Measurements from ENCODE around the gene ANKRD44. TPM values are rescaled to one million over a fixed set of nuclear protein-coding genes. Genes with fewer than 3 reads are reported as not detected.

ANKRD44 gene
- total RNA-seq, 1 donor from 2014 or later: 4.3 TPM

DNA sequence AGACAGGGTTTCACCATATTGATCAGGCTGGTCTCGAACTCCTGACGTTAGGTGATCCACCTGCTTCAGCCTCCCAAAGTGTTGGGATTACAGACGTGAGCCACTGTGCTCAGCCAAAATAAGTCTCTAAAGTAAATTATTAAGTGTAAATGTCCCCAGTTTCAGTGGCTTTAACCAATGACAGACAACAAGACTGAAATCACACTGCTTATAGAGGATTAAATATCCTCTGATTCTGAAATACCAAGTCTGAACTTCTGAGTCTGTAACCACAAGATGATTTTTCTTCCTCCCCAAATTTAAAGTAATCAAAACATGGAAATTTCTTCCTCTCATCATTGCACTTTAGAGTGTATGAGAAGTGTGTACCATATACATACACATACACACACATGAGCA lies 16.5 kb upstream of the ANKRD44 start:
- TF ChIP-seq, protein P1, sequence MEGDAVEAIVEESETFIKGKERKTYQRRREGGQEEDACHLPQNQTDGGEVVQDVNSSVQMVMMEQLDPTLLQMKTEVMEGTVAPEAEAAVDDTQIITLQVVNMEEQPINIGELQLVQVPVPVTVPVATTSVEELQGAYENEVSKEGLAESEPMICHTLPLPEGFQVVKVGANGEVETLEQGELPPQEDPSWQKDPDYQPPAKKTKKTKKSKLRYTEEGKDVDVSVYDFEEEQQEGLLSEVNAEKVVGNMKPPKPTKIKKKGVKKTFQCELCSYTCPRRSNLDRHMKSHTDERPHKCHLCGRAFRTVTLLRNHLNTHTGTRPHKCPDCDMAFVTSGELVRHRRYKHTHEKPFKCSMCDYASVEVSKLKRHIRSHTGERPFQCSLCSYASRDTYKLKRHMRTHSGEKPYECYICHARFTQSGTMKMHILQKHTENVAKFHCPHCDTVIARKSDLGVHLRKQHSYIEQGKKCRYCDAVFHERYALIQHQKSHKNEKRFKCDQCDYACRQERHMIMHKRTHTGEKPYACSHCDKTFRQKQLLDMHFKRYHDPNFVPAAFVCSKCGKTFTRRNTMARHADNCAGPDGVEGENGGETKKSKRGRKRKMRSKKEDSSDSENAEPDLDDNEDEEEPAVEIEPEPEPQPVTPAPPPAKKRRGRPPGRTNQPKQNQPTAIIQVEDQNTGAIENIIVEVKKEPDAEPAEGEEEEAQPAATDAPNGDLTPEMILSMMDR (IDR thresholded peaks at IDR 0.05; ENCODE audit: insufficient read depth, low read length, poor library complexity, severe bottlenecking): no peak
- H3K4me3 ChIP-seq (ENCODE audit: low read depth, low read length): no peak overlapping the region
- no peak for DNase-seq (ENCODE audit: low read depth)
- no peaks in the 10 kb centered on the region for H3K27me3 ChIP-seq (ENCODE audit: control insufficient read depth, insufficient read depth, low read length)
- no peaks in the 10 kb centered on the region for H3K36me3 ChIP-seq (ENCODE audit: control insufficient read depth, insufficient read depth, low read length)

DNA sequence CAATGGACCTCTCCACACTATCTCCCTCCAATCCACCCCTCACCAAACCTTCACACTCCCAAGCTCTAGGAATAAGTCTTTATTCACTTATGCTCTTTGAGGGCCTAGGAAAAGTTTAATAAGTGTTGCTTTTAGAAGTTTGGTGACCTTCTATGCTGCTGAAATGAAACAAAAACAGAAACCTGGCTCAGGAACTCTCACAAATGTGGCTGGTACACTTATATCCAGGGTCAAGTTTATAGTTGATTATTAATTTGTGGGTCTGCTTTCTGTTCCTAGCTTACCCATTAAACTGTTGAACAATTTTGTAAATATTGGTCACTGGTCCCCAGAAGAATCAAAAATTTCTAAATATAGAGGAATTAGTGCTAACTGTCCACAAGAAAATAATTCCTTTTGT lies 14.2 kb upstream of the ANKRD44 start:
- DNase-seq (ENCODE audit: low read depth): no peak
- H3K36me3 ChIP-seq (ENCODE audit: control insufficient read depth, insufficient read depth, low read length): no peaks in the 10 kb centered on the region
- TF ChIP-seq, protein P1 (IDR thresholded peaks at IDR 0.05; ENCODE audit: insufficient read depth, low read length, poor library complexity, severe bottlenecking): no peak
- H3K4me3 ChIP-seq (ENCODE audit: low read depth, low read length): no peak overlapping the region
- no peaks in the 10 kb centered on the region for H3K27me3 ChIP-seq (ENCODE audit: control insufficient read depth, insufficient read depth, low read length)

DNA sequence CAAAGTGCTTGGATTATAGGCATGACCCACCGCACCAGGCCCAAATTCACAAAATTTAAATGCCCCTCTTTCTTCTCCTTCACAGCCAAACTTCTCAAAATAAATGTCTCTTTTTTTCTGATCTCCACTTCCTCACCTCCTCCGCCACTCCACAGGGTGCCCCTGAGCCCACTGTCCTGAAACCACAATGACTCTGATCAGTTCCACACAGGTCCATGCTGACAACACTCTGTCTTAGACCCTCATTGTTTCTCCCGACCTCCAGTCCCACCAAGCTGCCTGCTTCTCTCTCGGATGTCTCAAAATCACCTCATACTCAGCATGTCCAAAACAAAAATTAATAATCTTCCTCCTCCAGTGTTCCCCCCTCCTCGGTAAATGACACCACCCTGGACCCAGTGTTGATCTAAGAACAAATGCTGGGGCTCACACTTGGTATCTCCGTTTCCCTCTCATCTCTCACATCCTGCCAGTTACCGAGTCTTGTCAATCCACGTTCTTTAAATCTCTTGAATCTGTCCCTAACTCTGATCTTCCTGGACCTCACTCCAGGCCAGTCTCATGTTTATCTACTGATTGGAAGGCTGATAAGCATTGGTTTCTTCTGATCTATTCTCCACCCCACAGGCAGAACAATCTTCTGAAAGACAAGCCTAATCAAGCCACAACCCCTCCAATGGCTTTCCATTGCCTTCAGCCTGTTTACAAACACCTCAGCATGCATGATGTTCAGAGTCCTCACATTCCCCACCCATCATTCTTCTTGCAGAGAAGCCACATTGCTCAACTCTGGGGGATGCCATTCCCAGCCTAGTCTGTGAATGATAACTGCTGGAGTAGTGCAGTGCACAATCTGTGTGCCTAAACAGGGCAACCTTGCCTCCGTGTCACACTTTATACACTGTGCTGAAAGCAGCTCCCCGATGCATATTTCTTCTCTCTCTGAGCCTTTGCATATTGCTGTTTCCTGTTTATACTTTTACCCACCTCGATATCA lies 12.4 kb upstream of the ANKRD44 start:
- H3K36me3 ChIP-seq (ENCODE audit: control insufficient read depth, insufficient read depth, low read length): no peaks in the 10 kb centered on the region
- no peak overlapping the region for H3K4me3 ChIP-seq (ENCODE audit: low read depth, low read length)
- TF ChIP-seq, protein P1 (IDR thresholded peaks at IDR 0.05; ENCODE audit: insufficient read depth, low read length, poor library complexity, severe bottlenecking): no peak
- DNase-seq (ENCODE audit: low read depth): no peak
- no peaks in the 10 kb centered on the region for H3K27me3 ChIP-seq (ENCODE audit: control insufficient read depth, insufficient read depth, low read length)

DNA sequence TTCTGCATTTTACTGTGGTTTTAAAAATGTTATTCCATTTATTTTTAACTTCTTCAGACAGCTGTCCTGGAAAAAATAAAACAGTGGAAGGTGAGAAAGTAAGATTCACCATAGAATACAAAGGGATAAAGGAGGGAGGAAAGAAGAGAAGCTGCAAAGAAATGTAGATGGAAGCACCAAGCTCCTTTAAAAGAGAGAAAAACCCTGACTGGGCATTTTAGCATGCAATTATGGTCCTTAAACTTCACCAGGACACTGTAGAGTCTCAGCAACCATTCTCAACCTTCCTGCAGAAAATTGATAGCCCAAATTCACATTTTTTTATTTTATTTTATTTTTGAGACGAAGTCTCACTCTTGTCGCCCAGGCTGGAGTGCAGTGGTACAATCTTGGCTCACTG lies 11.6 kb upstream of the ANKRD44 start:
- H3K27me3 ChIP-seq (ENCODE audit: control insufficient read depth, insufficient read depth, low read length): no peaks in the 10 kb centered on the region
- TF ChIP-seq, protein P1 (IDR thresholded peaks at IDR 0.05; ENCODE audit: insufficient read depth, low read length, poor library complexity, severe bottlenecking): no peak
- H3K4me3 ChIP-seq (ENCODE audit: low read depth, low read length): no peak overlapping the region
- no peaks in the 10 kb centered on the region for H3K36me3 ChIP-seq (ENCODE audit: control insufficient read depth, insufficient read depth, low read length)
- no peak for DNase-seq (ENCODE audit: low read depth)

DNA sequence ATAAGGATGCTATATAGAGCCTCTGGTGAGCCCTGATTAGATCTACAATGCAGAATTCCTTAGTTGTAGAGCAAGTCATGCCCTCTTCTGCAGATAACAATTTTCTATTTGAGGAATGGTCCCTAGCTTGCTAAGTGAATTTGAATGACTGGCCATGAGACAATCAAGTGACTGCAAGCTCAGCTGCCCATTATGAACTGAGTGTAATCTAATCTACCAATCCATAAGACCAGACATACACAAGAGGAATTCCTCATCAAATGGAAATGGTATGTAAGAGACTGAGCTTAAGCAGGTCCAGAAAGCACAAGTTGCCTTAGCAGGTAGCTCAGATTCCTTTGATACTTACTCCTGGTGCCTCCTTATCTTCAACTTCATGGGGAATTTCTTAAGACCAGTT lies 4.8 kb upstream of the ANKRD44 start:
- H3K4me3 ChIP-seq (ENCODE audit: low read depth, low read length): no peak overlapping the region
- H3K27me3 ChIP-seq (ENCODE audit: control insufficient read depth, insufficient read depth, low read length): no peaks in the 10 kb centered on the region
- no peak for DNase-seq (ENCODE audit: low read depth)
- no peaks in the 10 kb centered on the region for H3K36me3 ChIP-seq (ENCODE audit: control insufficient read depth, insufficient read depth, low read length)
- TF ChIP-seq, protein P1 (IDR thresholded peaks at IDR 0.05; ENCODE audit: insufficient read depth, low read length, poor library complexity, severe bottlenecking): no peak

Data from kidney epithelial cell (primary cell).